HG02588 (cell line): ENCODE data around the gene ITGB4.
A peak's percentile ranks its signal among the peaks of the same experiment; 100 is the strongest.

Source experiments
- ATAC-seq: cut with Tn5 transposase; IDR thresholded peaks from one replicate; pipeline ENCODE4 v1.9.1; 2021; ENCODE audit warnings: mild to moderate bottlenecking, moderate library complexity; ENCODE audit not compliant: unreplicated experiment

The ITGB4 gene

DNA sequence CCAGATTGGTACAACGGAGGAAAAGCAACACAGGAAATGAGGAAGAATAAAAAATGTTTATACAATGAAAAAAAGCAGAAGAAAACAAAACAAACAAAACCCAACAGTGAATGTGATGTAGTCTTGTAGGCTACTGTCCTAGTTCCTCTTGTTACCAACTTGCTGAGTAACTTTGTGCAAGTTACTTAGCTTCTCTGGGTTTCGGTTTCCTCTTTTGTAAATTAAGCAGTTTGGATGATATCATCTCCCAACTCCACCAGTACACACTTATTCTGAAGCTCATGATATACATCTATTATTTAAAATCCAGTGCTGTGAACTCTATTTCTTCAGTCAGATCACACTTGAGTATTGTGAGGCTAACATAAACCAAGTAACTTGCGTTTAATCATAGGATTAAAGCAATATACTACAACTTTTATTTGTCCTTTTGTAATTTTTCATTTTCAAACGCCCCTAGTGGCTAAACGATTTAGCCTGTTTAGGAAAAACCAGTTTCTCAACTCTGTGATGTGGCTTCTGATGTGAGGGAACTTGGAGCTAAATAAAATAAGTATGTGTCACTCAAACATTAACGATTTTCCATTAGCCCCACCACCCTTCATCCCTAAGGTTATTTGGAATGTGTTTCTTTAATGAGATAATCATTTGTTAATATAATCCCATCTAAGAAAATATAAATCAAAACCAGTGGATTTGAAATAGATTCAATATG lies 62.0 kb downstream of the ITGB4 start:
- ATAC-seq: no peak

DNA sequence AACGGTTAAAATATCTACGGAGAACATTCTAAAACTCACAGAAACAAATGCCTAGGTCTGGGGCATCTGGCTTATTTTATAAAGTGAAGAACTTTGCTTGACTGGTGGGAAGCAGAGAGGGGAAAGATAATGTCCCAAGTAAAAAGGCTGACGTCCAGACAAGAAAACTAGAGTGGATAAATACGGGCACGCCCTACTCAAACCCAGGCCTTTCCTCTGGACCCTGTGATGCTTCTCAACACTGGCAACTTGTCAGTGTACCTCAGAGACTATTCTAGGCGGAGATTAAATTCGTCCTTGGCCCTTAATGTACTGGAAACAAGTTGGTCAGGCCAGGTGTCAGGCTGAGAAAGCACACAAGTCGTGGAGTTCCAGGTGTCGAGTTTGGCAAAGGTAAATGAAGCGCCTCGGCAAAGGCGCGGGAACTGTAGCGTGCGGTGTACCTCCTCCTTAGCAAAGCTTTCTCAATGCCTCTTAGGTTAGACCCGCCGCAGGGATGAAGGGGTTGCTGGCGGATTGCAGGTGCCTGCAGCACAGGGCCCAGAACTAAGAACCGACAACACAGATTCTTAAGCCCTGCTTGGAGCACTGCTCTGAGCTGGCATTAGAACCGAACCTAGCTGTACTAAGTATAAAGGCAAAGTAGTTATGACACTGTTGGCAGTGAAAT lies 62.7 kb downstream of the ITGB4 start:
- ATAC-seq: peak; percentile 2

DNA sequence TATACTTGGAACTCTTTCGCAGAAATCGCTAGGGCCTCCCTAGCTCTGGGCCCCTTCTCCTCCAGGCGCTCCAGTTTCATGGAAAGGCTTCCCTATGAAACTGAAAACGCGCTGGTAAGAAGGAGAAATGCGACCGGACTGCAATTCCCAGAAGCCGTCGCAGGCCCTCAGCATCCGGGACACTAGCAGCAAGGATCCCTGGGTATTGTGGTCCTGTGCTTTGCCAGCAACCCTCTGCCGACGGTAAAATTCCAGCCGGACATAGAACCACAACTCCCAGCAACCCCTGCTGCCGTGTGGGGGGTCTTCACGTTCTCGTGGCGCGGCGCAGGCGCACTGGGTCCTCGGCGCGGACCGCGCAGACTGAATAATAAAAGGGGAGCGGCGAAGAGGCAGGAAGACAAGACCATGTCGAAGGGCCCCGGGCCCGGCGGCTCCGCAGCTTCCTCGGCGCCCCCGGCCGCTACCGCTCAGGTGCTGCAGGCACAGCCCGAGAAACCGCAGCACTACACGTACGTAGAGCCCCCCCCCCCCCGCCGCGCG lies 63.3 kb downstream of the ITGB4 start, which contains the start of gene UNK:
Gene UNK, plus strand, starts transcription at position 334 of the 543 bp plus-strand sequence. Its CDS starts 75 bp downstream, at position 409.
- ATAC-seq: peak; percentile 45

GRCh38 chr17:75785016-75785890 lies 64.0 kb downstream of the ITGB4 start:
- peak; percentile 68 for ATAC-seq

DNA sequence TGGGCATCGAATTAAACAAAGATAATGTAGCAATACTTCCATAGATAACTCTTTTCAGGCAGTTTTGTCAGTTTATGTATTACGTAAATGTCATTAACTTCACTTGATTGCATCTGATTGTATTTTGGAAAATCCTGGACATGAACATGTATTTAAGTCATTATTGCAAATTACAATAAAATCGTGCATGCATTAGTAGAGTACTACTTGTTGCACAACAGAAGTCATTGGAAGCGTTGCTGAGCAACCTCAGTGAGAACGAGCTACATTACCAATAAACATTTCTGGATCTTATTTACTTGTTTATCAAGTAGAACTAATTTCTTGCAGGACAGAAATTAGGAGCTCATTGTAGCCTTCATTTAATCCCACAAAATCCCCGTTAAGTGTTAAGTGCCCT lies 70.0 kb downstream of the ITGB4 start:
- no peak for ATAC-seq

- ATAC-seq: no peak
Observed at GRCh38 chr17:75793460-75793859, 72.2 kb downstream of the ITGB4 start.

- ATAC-seq: no peak
Observed at GRCh38 chr17:75795820-75796607, 74.8 kb downstream of the ITGB4 start.

DNA sequence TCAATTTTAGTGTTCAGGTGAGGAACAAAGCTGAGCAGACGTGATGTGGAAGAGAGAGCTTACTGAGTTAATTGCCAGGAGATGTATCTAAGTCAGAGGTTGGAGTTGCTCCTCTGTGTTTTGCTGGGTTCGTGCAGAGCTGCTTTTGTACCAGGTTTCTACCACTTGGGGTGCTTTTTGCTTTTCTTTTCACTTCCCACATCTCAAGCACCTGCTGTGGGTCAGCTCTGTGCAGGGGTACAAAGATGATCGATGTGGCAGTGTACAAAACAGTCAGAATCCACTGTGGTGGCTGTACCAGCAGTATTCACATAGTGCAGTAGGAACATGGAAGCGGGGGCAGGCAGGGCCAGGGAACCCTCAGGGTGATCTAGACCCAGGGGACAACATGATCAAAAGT lies 78.1 kb downstream of the ITGB4 start:
- no peak for ATAC-seq

- no peak for ATAC-seq
Observed at GRCh38 chr17:75803883-75804282, 82.6 kb downstream of the ITGB4 start.

DNA sequence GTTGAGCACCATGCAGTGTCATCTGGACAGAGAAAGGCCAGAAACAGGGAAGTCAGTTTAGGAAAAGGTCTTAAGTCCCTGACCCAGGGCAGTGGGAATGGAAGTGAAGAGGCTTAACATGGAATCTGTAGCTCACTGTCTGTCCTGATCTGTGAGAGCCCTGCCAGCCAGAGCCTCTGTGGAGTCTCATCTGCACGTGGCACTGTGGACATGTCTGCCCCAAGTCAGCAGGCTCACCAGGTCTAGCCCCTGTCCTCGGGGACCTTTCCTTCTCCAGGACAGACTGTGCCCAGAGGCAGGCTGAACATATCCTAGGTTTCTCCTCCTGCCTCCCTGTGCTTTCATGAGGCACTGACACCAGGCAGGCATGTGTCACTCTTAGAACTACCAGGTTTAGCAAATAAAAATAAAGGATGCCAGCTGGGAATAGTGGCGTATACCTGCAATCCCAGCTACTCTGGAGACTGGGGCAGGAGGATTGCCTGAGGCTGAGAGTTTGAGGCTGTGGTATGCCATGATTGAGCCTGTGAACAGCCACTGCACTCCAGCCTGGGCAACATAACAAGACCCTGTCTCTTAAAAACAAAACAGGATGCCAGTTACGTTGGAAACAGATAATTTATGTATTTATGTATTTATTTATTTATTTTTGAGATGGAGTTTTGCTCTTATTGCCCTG lies 85.7 kb downstream of the ITGB4 start:
- ATAC-seq: no peak
